HepG2 (cell line): ENCODE results near the gene STAT4. TPM values are rescaled to one million over a fixed set of nuclear protein-coding genes. Genes with fewer than 3 reads are reported as not detected.
A peak's percentile ranks its signal among the peaks of the same experiment; 100 is the strongest.

Source experiments
- AGO2 ChIP-seq: fragments of 200-400 bp; formaldehyde crosslinking; optimal IDR thresholded peaks from 2 replicates; pipeline ENCODE3; 2017; ENCODE audit warnings: mild to moderate bottlenecking, low read depth, low read length, moderate library complexity
- FOXA1 ChIP-seq, 2 experiments: fragments of 450-650 bp in 1 of 2; sonication (generic) in 1 of 2; formaldehyde crosslinking in 1 of 2; IDR thresholded peaks; 2 replicates each; pipeline versions ENCODE4 v1.4.0 to v1.6.1; 2016 to 2020; ENCODE audit warnings: missing genetic modification reagents in 1 of 2
- JUN ChIP-seq: sonication (generic); formaldehyde crosslinking; IDR thresholded peaks from 2 replicates; pipeline ENCODE4 v1.4.0; 2020; ENCODE audit warnings: mild to moderate bottlenecking, missing genetic modification reagents
- MAFF ChIP-seq: IDR thresholded peaks from 2 replicates; pipeline ENCODE4 v1.6.1; 2011; ENCODE audit warnings: low read depth, low read length, improper control_type of control experiment
- MTF2 ChIP-seq: sonication (generic); formaldehyde crosslinking; IDR thresholded peaks from 2 replicates; pipeline ENCODE4 v1.5.0; 2020; ENCODE audit warnings: missing genetic modification reagents, borderline replicate concordance
- PLRG1 ChIP-seq: fragments of 450-650 bp; conservative IDR thresholded peaks from 2 replicates; pipeline ENCODE4 v1.6.1; 2016
- POGZ ChIP-seq: sonication (generic); formaldehyde crosslinking; IDR thresholded peaks from 2 replicates; pipeline ENCODE4 v1.4.0; 2020; ENCODE audit warnings: mild to moderate bottlenecking, missing genetic modification reagents
- POLR2AphosphoS5 ChIP-seq: IDR thresholded peaks from 2 replicates; pipeline ENCODE4 v1.6.1; 2012; ENCODE audit warnings: low read depth, low read length
- PRMT3 ChIP-seq: sonication (generic); formaldehyde crosslinking; IDR thresholded peaks from 2 replicates; pipeline ENCODE4 v1.8.1; 2022; ENCODE audit warnings: low read depth, mild to moderate bottlenecking, moderate library complexity, missing genetic modification reagents, borderline replicate concordance
- REXO4 ChIP-seq: sonication (generic); formaldehyde crosslinking; IDR thresholded peaks from 2 replicates; pipeline ENCODE4 v1.8.0; 2022; ENCODE audit warnings: missing genetic modification reagents, mild to moderate bottlenecking, borderline replicate concordance
- RXRA ChIP-seq: sonication (generic); formaldehyde crosslinking; IDR thresholded peaks from 2 replicates; pipeline ENCODE4 v1.5.1; 2020; ENCODE audit warnings: missing genetic modification reagents
- TBX2 ChIP-seq: sonication (generic); formaldehyde crosslinking; IDR thresholded peaks from 2 replicates; pipeline ENCODE4 v1.5.0; 2020; ENCODE audit warnings: missing genetic modification reagents, mild to moderate bottlenecking, borderline replicate concordance
- THAP11 ChIP-seq: IDR thresholded peaks from 2 replicates; pipeline ENCODE4 v1.6.1; 2016; ENCODE audit warnings: missing biosample characterization, missing genetic modification reagents
- ZBTB8A ChIP-seq: sonication (generic); formaldehyde crosslinking; IDR thresholded peaks from 2 replicates; pipeline ENCODE4 v1.4.0; 2020; ENCODE audit warnings: mild to moderate bottlenecking, low read depth, missing genetic modification reagents, borderline replicate concordance
- ZNF253 ChIP-seq: sonication (generic); formaldehyde crosslinking; IDR thresholded peaks from 2 replicates; pipeline ENCODE4 v1.8.0; 2022; ENCODE audit warnings: mild to moderate bottlenecking, missing genetic modification reagents, borderline replicate concordance
- ZNF563 ChIP-seq: sonication (generic); formaldehyde crosslinking; IDR thresholded peaks from 2 replicates; pipeline ENCODE4 v1.8.0; 2022; ENCODE audit warnings: mild to moderate bottlenecking, moderate library complexity, missing genetic modification reagents
- ZNF615 ChIP-seq: sonication (generic); formaldehyde crosslinking; IDR thresholded peaks from 2 replicates; pipeline ENCODE4 v1.5.0; 2020; ENCODE audit warnings: mild to moderate bottlenecking, missing genetic modification reagents, borderline replicate concordance
- polyA plus RNA-seq, 8 experiments: library from polyadenylated mRNA; depleted of rRNA in 3 of 8; stranded (reverse) in 7 of 8; unstranded in 1 of 8; fragments of >200 nt; fragmentation: Illumina TruSeq in 4 of 8; extraction: Trizol in 4 of 8; gene quantifications; 2 replicates each; pipeline versions ENCODE4 v1.2.1 to v1.2.3, GENCODE V29; 2011 to 2016; ENCODE audit warnings: low read depth in 4 of 8, missing spikeins in 1 of 8, mixed read lengths in 1 of 8; ENCODE audit not compliant: insufficient read depth in 1 of 8
- total RNA-seq, 5 experiments: library from RNA; depleted of rRNA; stranded (reverse); fragments of >200 nt; fragmentation: Illumina TruSeq; extraction: Trizol; gene quantifications; 2 replicates each; pipeline ENCODE4 v1.2.3, GENCODE V29; 2016; ENCODE audit warnings: low read depth in 1 of 5
- TF ChIP-seq, protein P1 (sequence below), 2 experiments: fragments of 450-650 bp in 1 of 2; sonication (generic) in 1 of 2; formaldehyde crosslinking in 1 of 2; IDR thresholded peaks; 2 replicates each; pipeline versions ENCODE4 v1.6.1 to v1.8.0; 2016 to 2022; ENCODE audit warnings: antibody characterized with exemption in 1 of 2, mild to moderate bottlenecking in 1 of 2, missing genetic modification reagents in 1 of 2
- TF ChIP-seq, protein P2 (sequence below): sonication (generic); formaldehyde crosslinking; IDR thresholded peaks from 2 replicates; pipeline ENCODE4 v1.5.0; 2020; ENCODE audit warnings: missing genetic modification reagents, mild to moderate bottlenecking, borderline replicate concordance
- TF ChIP-seq, protein P3 (sequence below): IDR thresholded peaks from 2 replicates; pipeline ENCODE4 v1.6.1; 2016; ENCODE audit warnings: missing genetic modification reagents, missing compliant biosample characterization

Gene STAT4
- total and polyA plus RNA-seq, 2 of the 13 experiments (the other 11 are each of a cell fraction or from before 2014, with no cell fraction given) = 0.37 TPM; not detected in 1

DNA sequence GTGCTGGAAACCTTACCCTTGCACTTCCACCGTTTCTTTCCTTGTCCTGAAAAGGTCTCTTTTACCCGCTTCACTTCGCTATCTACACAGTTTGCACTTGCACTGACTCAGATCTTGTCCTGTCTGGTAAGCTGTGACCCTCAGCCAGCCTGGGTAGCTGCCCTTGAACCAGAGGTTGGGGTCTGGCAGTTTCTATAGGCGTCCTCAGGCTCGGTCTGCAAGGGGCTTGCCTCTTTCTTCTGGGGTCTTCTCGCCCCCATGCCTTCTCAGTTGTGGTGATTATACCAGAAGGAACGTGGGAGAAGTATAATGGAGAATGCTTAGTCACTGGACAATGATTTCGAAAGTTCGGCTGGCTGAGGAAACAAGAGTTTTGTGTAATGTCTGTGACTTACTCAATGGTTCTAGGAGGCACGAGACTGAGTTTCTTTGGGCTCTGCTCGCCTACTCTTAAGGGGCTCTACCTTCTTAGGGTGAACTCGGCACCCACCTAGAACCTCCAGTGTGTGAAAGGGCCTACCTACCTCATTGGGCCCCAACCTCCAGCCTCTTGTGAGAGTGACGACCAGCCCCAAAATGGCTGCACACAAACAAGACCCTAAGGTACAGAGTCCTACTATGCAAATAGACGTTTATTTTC lies 129.9 kb downstream of the STAT4 start (continued):
- TF ChIP-seq, protein P1, sequence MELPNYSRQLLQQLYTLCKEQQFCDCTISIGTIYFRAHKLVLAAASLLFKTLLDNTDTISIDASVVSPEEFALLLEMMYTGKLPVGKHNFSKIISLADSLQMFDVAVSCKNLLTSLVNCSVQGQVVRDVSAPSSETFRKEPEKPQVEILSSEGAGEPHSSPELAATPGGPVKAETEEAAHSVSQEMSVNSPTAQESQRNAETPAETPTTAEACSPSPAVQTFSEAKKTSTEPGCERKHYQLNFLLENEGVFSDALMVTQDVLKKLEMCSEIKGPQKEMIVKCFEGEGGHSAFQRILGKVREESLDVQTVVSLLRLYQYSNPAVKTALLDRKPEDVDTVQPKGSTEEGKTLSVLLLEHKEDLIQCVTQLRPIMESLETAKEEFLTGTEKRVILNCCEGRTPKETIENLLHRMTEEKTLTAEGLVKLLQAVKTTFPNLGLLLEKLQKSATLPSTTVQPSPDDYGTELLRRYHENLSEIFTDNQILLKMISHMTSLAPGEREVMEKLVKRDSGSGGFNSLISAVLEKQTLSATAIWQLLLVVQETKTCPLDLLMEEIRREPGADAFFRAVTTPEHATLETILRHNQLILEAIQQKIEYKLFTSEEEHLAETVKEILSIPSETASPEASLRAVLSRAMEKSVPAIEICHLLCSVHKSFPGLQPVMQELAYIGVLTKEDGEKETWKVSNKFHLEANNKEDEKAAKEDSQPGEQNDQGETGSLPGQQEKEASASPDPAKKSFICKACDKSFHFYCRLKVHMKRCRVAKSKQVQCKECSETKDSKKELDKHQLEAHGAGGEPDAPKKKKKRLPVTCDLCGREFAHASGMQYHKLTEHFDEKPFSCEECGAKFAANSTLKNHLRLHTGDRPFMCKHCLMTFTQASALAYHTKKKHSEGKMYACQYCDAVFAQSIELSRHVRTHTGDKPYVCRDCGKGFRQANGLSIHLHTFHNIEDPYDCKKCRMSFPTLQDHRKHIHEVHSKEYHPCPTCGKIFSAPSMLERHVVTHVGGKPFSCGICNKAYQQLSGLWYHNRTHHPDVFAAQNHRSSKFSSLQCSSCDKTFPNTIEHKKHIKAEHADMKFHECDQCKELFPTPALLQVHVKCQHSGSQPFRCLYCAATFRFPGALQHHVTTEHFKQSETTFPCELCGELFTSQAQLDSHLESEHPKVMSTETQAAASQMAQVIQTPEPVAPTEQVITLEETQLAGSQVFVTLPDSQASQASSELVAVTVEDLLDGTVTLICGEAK (IDR thresholded peaks at IDR 0.05) = no peak
- TF ChIP-seq, protein P1 (CRISPR knock-in tag; IDR thresholded peaks at IDR 0.05) = no peak
- TF ChIP-seq FOXA1 (IDR thresholded peaks at IDR 0.05) (no peak), FOXA1 (CRISPR knock-in tag; IDR thresholded peaks at IDR 0.05) (no peak), ZNF615 (CRISPR knock-in tag) (no peak), POLR2AphosphoS5 (peak; percentile 67), TBX2 (CRISPR knock-in tag) (peak; percentile 5; the same call in 1 of the 2 replicates), PLRG1 (no peak), MAFF (no peak), ZNF563 (no peak), AGO2 (peak; percentile 84), THAP11 (CRISPR knock-in tag) (no peak), ZNF253 (no peak), ZBTB8A (CRISPR knock-in tag) (no peak; the same call in 1 of the 2 replicates), MTF2 (CRISPR knock-in tag) (no peak; the same call in 1 of the 2 replicates), JUN (peak; percentile 12; the same call in 1 of the 2 replicates), PRMT3 (no peak), RXRA (CRISPR knock-in tag) (no peak), POGZ (CRISPR knock-in tag) (0 out of 2 replicates have a peak, but pooled peaks have one; percentile 30), REXO4 (CRISPR knock-in tag) (no peak)
- TF ChIP-seq, protein P2, sequence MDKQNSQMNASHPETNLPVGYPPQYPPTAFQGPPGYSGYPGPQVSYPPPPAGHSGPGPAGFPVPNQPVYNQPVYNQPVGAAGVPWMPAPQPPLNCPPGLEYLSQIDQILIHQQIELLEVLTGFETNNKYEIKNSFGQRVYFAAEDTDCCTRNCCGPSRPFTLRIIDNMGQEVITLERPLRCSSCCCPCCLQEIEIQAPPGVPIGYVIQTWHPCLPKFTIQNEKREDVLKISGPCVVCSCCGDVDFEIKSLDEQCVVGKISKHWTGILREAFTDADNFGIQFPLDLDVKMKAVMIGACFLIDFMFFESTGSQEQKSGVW (CRISPR knock-in tag) = peak; percentile 96; the same call in 1 of the 2 replicates
- TF ChIP-seq, protein P3, sequence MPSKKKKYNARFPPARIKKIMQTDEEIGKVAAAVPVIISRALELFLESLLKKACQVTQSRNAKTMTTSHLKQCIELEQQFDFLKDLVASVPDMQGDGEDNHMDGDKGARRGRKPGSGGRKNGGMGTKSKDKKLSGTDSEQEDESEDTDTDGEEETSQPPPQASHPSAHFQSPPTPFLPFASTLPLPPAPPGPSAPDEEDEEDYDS (CRISPR knock-in tag) = 0 out of 2 replicates have a peak, but pooled peaks have one; percentile 7
